ENCODE results near the gene DRD2. TPM values are rescaled to one million over a fixed set of nuclear protein-coding genes. Genes with fewer than 3 reads are reported as not detected.
"Not testable (repeated sequence)": the region's sequence is repeated elsewhere in the genome, so short reads cannot be mapped to it uniquely, and the experiment has no call there.

The DRD2 gene
- not detected for total RNA-seq

DNA sequence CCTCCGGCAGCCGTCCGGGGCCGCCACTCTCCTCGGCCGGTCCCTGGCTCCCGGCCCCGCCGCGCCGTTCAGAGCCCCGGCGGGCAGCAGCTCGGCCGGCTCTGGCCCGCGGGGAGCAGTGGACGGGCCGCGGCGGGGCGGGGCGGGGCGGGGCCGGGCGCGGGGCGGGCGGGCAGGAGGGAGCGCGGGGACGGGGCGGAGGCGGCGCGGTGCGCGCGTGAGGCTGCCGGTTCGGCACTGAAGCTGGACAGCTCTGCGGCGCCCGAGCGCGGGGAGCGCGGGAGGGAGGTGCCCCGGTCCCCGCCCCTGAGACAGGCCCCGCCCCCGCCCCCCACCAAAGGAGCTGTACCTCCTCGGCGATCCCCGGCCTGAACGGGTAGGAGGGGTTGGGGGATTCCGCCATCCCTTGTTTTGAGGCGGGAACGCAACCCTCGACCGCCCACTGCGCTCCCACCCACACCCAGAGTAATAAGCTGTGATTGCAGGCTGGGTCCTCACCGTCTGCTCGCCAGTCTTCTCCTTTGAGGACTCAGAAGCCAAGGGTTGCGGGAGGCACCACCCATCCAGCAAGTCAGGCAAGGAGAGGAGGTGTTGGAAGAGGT lies at the start of gene DRD2:
Gene DRD2 (minus strand): TSS at position 239 of the 602 bp plus-strand sequence. CDS start 50,747 bp downstream, outside the sequence.
- ATAC-seq (peak; percentile 28 to 49), DNase-seq (no peak)
- Mint-ChIP-seq H3K4me1 (ENCODE audit: low read depth) (peaks cover 9% of the 10 kb centered on the region), H3K36me3 (ENCODE audit: insufficient read depth) (no peaks in the 10 kb centered on the region), H3K4me3 (no peak within 1 kb of the TSS), H3K27me3 (ENCODE audit: low read depth) (peaks cover 59% of the 10 kb centered on the region), H3K9me3 (no peaks in the 10 kb centered on the region)

DNA sequence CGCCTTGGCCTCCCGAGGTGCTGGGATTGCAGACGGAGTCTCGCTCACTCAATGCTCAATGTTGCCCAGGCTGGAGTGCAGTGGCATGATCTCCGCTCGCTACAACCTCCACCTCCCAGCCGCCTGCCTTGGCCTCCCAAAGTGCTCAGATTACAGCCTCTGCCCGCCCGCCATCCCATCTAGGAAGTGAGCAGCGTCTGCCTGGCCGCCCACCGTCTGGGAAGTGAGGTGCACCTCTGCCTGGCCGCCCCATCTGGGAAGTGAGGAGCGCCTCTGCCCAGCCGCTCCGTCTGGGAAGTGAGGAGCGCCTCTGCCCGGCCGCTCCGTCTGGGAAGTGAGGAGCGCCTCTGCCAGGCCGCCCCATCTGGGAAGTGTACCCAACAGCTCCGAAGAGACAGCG lies 48.7 kb upstream of the DRD2 start:
- not testable (repeated sequence) for H3K4me3 Mint-ChIP-seq; H3K9me3 Mint-ChIP-seq; DNase-seq; ATAC-seq; H3K4me1 Mint-ChIP-seq (ENCODE audit: low read depth); H3K36me3 Mint-ChIP-seq (ENCODE audit: insufficient read depth)
- H3K27me3 Mint-ChIP-seq (ENCODE audit: low read depth): peaks cover 20% of the 10 kb centered on the region

DNA sequence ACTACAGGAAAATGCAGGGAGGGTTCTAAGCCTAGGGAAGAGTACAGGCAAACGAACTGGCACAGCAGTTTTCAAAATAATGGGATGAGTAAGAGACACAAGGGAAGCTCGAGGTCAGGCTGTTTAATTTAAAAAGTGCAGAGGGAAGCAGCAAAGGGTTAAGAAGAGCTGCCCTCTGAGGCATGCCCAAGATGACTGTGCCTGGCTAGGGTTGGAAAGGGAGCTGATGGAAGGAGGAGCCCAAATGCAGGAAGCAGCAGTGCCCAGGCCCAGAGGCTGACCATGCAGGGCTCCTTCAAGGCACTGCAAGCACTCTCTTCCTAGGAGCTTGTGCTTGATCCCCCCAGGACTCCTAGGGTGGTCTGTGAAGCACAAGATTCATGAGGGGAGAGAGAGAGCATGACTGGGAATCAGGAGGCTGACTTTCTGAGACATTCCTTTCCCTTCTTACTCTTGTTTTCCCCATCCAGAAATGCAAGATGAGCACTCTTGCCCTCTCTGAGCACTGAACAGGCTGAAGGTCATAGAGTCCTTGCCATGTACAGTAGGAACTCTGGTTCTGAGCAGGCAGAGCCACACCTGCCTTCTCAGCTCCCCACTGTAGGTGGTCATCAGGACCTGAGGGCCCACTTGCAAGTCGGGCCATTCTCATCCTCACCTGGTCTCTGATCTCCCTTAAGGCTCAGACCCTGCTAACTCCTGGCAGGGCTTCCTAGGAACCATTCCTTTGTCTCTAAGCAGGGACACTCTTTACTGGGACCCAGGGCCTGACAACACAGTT lies 46.7 kb upstream of the DRD2 start:
- ATAC-seq: no peak
- Mint-ChIP-seq H3K4me3 (no peak overlapping the region), H3K36me3 (ENCODE audit: insufficient read depth) (no peaks in the 10 kb centered on the region), H3K4me1 (ENCODE audit: low read depth) (no peaks in the 10 kb centered on the region), H3K27me3 (ENCODE audit: low read depth) (peaks cover 20% of the 10 kb centered on the region), H3K9me3 (no peaks in the 10 kb centered on the region)
- no peak for DNase-seq

DNA sequence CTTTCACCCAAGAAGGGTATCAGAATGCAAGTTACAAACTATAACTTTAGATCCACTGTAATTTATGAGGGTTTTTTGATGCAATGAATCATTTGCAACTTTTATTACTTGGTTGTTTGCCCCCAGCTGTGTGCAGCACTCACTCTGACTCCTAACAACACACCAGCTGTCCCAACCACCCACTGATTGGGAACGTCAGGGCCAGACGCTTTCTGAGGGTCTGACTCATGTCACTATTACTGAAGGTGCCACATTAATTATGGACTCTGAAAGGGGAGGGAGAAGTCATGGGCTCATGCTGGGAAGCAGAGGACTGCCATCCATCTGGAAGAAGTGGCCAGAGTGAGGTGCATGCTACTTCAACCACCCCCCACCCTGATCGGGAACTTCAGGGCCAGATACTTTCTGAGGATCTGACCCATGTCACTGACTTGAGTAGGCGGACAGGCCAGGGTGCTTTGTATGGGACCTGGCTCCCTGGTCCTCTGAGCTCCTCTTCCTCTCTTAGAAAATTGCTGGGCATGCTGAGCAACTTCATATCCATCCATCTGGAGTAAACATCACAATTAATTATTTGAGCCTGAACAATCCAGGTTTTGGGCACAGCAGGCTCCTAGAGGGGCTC lies 44.9 kb upstream of the DRD2 start:
- Mint-ChIP-seq H3K36me3 (ENCODE audit: insufficient read depth) (no peaks in the 10 kb centered on the region), H3K4me1 (ENCODE audit: low read depth) (no peaks in the 10 kb centered on the region), H3K4me3 (no peak overlapping the region), H3K27me3 (ENCODE audit: low read depth) (peaks cover 20% of the 10 kb centered on the region), H3K9me3 (no peaks in the 10 kb centered on the region)
- DNase-seq (no peak), ATAC-seq (no peak)

DNA sequence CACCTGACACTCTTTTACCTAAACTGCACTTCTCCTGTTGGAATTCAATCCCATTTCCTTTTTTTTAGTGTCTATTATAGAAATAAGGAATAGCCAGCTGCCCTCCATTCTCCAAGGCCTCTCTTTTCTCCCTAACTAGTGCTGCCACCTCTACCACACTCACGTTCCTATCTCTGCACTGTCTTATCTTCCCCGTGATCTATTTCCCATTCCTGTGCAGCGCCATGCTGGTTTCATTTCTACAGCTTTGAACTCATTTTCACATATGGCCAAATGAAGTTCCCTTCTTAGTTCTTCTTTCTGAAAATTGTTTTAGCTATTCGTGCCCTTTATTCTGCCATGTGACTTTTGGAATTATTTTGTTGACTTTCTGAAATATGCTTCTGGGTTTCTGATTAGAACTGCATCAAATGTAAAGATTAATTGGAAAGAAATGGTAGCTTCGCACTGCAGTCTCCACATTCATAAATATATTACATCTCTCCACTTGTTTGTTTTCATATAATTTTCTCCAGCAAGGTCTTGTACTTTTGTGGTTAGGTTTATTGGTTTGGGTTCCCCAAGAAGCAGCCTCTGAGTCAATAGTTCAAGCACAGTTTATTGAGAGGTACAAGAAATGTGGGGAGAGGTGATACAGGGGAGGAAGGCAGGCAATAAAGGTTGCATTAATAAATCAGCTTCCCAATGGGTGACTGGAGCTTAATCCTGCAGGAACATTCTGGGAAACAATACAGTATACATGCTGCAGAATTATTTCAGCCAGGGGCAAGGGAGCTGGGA lies 43.7 kb upstream of the DRD2 start:
- DNase-seq (no peak), ATAC-seq (no peak)
- Mint-ChIP-seq H3K4me1 (ENCODE audit: low read depth) (no peaks in the 10 kb centered on the region), H3K36me3 (ENCODE audit: insufficient read depth) (no peaks in the 10 kb centered on the region), H3K4me3 (no peak overlapping the region), H3K27me3 (ENCODE audit: low read depth) (peaks cover 18% of the 10 kb centered on the region), H3K9me3 (no peaks in the 10 kb centered on the region)

DNA sequence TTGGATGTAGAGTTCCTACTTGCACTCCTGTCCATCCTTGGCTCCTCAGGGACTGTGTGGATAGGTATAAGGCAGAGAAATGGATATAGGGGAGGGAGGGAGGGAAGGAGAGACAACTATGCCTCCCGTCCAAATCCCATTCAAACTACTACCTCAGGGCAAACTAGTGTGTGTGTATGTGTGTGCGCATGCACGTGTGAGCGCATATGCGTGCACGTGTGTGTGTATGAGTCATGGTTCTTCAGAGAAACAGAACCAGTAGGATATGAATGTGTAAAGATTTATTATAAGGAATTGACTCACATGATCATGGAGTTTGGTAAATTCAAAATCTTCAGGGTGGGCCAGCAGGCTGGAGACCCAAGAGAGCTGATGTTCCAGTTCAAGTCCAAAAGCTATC lies 42.2 kb upstream of the DRD2 start:
- H3K36me3 Mint-ChIP-seq (ENCODE audit: insufficient read depth): no peaks in the 10 kb centered on the region
- no peak for DNase-seq
- no peaks in the 10 kb centered on the region for H3K9me3 Mint-ChIP-seq
- H3K27me3 Mint-ChIP-seq (ENCODE audit: low read depth): peaks cover 19% of the 10 kb centered on the region
- H3K4me1 Mint-ChIP-seq (ENCODE audit: low read depth): no peaks in the 10 kb centered on the region
- no peak for ATAC-seq
- H3K4me3 Mint-ChIP-seq: no peak overlapping the region

DNA sequence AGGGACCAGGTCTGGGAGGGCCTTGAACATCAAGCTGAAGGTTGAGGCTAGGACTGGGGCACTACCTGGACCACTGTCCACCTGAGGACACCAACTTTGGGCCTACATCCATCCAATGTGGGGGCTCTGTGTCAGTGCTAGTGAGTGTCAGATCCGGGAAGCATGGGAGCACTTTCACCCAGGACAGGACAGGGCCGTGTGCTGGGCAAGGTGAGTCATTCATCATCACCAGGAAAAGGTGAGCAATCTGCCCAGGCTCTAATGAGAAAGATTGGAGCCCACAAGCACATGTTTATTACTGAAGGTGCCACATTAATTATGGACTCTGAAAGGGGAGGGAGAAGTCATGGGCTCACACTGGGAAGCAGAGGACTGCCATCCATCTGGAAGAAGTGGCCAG lies 39.7 kb upstream of the DRD2 start:
- no peak overlapping the region for H3K4me3 Mint-ChIP-seq
- peaks cover 13% of the 10 kb centered on the region for H3K27me3 Mint-ChIP-seq (ENCODE audit: low read depth)
- H3K9me3 Mint-ChIP-seq: no peaks in the 10 kb centered on the region
- H3K4me1 Mint-ChIP-seq (ENCODE audit: low read depth): no peaks in the 10 kb centered on the region
- ATAC-seq (no peak), DNase-seq (no peak)
- no peaks in the 10 kb centered on the region for H3K36me3 Mint-ChIP-seq (ENCODE audit: insufficient read depth)

DNA sequence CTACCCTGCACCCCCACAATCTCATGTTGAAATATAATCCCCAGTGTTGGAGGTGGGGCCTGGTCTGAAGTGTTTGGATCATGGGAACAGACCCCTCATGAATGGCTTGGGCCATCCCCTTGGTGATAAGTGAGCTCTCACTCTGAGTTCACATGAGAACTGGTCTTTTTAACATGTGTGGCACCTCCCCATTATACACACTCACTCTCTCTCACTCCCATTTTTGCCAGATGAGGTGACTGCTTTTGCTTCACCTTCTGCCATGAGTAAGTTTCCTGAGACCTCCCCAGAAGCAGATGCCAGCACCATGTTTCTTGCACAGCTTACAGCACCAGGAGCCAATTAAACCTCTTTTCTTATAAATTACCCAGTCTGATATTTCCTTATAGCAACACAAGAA lies 32.1 kb upstream of the DRD2 start:
- H3K4me3 Mint-ChIP-seq: no peak overlapping the region
- H3K4me1 Mint-ChIP-seq (ENCODE audit: low read depth): no peaks in the 10 kb centered on the region
- DNase-seq: no peak
- no peak for ATAC-seq
- H3K9me3 Mint-ChIP-seq: no peaks in the 10 kb centered on the region
- no peaks in the 10 kb centered on the region for H3K36me3 Mint-ChIP-seq (ENCODE audit: insufficient read depth)
- H3K27me3 Mint-ChIP-seq (ENCODE audit: low read depth): peaks cover 16% of the 10 kb centered on the region

DNA sequence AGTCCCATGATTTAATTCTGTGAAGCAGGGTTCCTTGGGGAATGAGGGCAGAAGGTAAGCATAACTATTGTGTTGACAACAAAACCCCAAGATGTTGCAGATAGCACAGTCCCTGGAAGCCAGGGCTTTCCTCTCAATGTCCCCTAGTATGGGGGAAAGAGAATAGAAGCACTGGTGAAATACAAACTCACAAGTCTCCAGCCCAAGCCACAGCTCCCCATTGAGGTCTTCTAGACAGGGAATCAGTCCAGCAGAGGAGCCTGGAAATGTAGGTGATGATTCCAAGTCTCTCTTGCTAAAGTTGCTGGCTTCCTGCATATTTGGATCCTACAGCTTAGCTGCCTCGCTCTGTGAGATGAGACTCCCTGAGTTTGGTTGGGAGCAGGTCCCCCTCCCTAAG lies 31.7 kb upstream of the DRD2 start:
- peaks cover 16% of the 10 kb centered on the region for H3K27me3 Mint-ChIP-seq (ENCODE audit: low read depth)
- no peak for DNase-seq
- no peaks in the 10 kb centered on the region for H3K4me1 Mint-ChIP-seq (ENCODE audit: low read depth)
- H3K9me3 Mint-ChIP-seq: no peaks in the 10 kb centered on the region
- ATAC-seq: no peak
- no peaks in the 10 kb centered on the region for H3K36me3 Mint-ChIP-seq (ENCODE audit: insufficient read depth)
- H3K4me3 Mint-ChIP-seq: no peak overlapping the region

DNA sequence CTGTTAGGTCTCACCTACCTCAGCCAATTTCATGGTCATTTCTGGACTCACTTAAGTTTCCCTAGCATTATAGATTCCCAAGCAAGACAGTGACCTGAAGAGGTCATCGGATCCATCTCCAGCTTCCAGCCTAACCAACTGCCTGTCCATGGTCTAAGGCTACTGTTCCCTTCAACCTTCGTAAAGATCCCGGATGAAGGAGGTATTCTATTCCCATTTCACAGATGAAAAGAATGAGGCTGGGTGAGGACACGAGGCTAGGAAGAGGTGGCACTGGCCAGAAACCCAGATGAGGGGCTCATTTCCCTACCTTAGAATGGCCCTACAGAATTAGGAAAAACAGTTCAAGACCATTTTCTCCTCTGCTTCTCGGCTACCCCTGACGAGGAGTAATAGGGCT lies 31.3 kb upstream of the DRD2 start:
- no peaks in the 10 kb centered on the region for H3K36me3 Mint-ChIP-seq (ENCODE audit: insufficient read depth)
- no peak for ATAC-seq
- H3K4me1 Mint-ChIP-seq (ENCODE audit: low read depth): no peaks in the 10 kb centered on the region
- DNase-seq: no peak
- no peak overlapping the region for H3K4me3 Mint-ChIP-seq
- peaks cover 16% of the 10 kb centered on the region for H3K27me3 Mint-ChIP-seq (ENCODE audit: low read depth)
- H3K9me3 Mint-ChIP-seq: no peaks in the 10 kb centered on the region

DNA sequence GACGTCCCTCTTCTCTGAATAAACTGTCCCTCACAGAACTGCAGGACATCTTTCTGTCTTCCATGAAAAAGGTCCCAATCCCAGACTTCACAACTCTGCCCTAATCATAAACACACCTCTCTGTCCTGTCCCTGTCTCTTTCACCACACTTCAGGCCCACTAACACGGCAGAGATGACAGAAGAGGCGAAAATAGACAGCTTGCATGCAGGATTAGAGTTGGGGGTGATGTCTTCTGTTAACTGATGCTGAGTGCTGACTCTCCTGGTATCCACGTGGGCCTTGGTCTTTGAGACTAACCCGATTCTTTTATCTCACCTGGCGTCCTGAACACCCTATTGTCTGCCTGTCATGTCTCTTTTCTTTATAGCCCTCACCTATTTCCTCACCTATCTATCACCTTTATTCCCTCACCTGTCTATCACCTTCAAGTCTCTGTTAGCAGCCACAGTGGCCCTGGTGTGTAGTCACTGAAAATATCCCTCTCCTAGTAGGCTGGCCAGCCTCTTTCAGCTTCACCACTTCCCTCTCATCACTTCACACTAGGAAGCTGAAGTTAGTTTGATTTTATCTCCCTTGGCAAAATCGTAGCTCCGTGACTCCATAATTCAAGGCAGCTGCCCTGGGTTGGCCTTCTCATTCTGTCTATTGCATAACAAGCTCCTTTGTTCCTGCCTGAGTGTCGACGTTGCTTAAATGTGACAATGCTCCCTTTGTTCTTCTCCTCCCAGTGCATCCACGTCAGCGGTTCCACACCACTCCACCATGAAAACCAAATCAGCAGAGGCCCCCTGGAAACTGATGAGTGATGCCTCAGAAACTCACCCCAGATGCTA lies 30.6 kb upstream of the DRD2 start:
- peaks cover 18% of the 10 kb centered on the region for H3K27me3 Mint-ChIP-seq (ENCODE audit: low read depth)
- H3K4me1 Mint-ChIP-seq (ENCODE audit: low read depth): no peaks in the 10 kb centered on the region
- H3K4me3 Mint-ChIP-seq: no peak overlapping the region
- no peaks in the 10 kb centered on the region for H3K36me3 Mint-ChIP-seq (ENCODE audit: insufficient read depth)
- ATAC-seq (no peak), DNase-seq (no peak)
- H3K9me3 Mint-ChIP-seq: no peaks in the 10 kb centered on the region

DNA sequence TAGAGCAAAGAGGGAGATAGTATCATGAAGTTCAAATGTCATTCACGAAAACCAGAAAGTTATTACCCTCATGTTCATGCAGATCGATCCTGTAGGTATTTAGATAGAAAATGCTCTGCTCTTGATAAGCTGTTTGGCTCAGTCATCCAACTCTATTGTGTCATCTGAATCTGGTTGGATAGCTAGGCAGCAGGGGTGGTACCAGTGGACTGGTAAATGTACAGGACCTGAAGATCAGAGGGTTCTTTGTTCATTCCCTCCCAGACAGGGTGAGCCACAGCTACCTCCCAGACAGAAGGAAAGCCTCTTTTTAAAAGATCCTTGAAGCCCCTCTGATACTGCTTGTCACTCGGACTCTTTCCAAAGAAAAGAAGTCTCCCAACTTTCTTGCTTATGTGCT lies 29.8 kb upstream of the DRD2 start:
- H3K4me3 Mint-ChIP-seq: no peak overlapping the region
- no peak for ATAC-seq
- no peak for DNase-seq
- H3K4me1 Mint-ChIP-seq (ENCODE audit: low read depth): no peaks in the 10 kb centered on the region
- no peaks in the 10 kb centered on the region for H3K9me3 Mint-ChIP-seq
- H3K36me3 Mint-ChIP-seq (ENCODE audit: insufficient read depth): no peaks in the 10 kb centered on the region
- peaks cover 14% of the 10 kb centered on the region for H3K27me3 Mint-ChIP-seq (ENCODE audit: low read depth)

DNA sequence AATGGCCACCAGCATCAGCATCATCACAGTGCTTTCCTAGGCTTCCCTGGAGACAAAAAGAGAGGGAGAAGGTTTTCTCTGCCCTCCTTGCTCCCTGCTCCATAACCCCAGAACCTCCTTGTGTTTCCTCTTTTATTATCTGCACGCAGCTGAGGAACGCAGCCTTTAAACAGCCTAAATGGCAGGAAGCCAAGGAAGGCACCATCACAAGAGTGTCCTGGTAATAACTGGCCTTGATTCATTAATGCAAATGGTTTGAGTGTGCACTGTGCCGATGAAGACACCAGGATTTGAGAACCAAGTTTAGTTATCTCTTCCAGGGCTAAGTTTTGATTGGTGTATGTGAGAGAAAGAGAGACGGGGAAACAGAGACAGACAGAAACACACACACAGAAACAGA lies 29.4 kb upstream of the DRD2 start:
- Mint-ChIP-seq H3K4me3 (no peak overlapping the region), H3K27me3 (ENCODE audit: low read depth) (peaks cover 9% of the 10 kb centered on the region), H3K4me1 (ENCODE audit: low read depth) (no peaks in the 10 kb centered on the region), H3K36me3 (ENCODE audit: insufficient read depth) (no peaks in the 10 kb centered on the region), H3K9me3 (no peaks in the 10 kb centered on the region)
- ATAC-seq (no peak), DNase-seq (no peak)

DNA sequence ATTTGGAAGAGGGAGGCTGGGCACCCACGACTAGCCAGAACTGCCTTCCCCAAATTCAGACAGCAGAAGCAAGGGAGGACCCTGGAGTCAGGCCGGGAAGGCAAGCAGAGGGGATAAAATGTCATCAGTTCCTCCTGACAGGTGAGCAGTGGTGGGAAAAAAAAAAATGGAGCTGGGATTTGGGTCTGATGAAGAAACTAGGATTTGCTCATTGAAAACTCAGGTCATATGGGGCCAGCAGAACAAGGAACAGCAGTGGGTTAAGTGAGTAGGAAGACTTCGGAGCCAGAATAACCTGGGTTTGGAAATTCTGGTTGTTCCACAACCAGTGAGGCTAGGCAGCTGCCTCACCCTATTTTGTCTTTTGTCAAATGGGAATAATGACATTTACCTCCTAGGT lies 28.9 kb upstream of the DRD2 start:
- Mint-ChIP-seq H3K4me1 (ENCODE audit: low read depth) (no peaks in the 10 kb centered on the region), H3K4me3 (no peak overlapping the region), H3K27me3 (ENCODE audit: low read depth) (peaks cover 8% of the 10 kb centered on the region), H3K36me3 (ENCODE audit: insufficient read depth) (no peaks in the 10 kb centered on the region), H3K9me3 (no peaks in the 10 kb centered on the region)
- DNase-seq: no peak
- ATAC-seq: no peak
